ENCODE results near the gene AOX1. TPM values are rescaled to one million over a fixed set of nuclear protein-coding genes. Genes with fewer than 3 reads are reported as not detected.

AOX1 gene
- total and polyA plus RNA-seq, 10 of the 15 experiments (the other 5 are each of a cell fraction or from before 2014, with no cell fraction given), result 0.03 to 0.56 (median 0.19) TPM; not detected in 6

DNA sequence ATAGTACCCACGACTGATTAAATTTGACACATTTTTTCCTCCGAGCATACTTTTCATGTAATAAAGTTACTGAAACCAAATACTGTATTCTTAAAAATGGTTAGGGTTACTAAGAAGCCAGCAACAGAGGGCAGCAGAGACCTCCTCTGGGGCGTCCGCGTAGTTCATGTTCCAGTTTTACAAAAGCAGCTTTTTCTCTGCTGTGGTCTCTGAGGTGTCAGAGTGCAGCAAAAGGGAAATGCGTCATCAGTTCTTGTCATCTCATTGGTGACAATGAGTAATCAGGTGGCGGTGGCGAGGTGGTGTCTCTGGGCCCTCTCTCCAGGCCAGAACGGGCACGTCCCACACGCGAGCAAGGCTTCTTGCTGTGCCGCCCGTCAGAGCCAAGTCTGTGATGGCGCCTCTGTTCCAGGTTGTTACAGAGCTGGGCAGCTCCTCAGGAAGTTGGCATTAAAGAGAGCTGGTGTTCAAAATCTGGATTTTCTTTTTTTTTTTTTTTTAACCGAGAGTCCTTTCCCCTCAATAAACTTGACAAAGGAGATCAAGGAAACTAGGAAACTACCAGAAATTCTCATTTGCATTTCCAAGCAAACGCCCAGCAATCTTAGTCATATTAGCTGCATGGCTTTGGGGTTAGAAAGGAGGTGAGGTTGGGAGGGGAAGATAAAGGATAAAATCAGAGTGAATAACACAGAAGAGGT is 127.3 kb downstream of the AOX1 start (continued):
- TF ChIP-seq, protein P1, sequence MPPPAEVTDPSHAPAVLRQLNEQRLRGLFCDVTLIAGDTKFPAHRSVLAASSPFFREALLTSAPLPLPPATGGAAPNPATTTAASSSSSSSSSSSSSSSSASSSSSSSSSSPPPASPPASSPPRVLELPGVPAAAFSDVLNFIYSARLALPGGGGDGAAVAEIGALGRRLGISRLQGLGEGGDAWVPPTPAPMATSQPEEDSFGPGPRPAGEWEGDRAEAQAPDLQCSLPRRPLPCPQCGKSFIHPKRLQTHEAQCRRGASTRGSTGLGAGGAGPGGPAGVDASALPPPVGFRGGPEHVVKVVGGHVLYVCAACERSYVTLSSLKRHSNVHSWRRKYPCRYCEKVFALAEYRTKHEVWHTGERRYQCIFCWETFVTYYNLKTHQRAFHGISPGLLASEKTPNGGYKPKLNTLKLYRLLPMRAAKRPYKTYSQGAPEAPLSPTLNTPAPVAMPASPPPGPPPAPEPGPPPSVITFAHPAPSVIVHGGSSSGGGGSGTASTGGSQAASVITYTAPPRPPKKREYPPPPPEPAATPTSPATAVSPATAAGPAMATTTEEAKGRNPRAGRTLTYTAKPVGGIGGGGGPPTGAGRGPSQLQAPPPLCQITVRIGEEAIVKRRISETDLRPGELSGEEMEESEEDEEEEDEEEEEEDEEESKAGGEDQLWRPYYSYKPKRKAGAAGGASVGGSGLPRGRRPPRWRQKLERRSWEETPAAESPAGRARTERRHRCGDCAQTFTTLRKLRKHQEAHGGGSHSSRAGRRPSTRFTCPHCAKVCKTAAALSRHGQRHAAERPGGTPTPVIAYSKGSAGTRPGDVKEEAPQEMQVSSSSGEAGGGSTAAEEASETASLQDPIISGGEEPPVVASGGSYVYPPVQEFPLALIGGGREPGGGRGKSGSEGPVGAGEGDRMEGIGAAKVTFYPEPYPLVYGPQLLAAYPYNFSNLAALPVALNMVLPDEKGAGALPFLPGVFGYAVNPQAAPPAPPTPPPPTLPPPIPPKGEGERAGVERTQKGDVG (CRISPR knock-in tag; IDR thresholded peaks at IDR 0.05), result no peak
- TF ChIP-seq, protein P2, sequence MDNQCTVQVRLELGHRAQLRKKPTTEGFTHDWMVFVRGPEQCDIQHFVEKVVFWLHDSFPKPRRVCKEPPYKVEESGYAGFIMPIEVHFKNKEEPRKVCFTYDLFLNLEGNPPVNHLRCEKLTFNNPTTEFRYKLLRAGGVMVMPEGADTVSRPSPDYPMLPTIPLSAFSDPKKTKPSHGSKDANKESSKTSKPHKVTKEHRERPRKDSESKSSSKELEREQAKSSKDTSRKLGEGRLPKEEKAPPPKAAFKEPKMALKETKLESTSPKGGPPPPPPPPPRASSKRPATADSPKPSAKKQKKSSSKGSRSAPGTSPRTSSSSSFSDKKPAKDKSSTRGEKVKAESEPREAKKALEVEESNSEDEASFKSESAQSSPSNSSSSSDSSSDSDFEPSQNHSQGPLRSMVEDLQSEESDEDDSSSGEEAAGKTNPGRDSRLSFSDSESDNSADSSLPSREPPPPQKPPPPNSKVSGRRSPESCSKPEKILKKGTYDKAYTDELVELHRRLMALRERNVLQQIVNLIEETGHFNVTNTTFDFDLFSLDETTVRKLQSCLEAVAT (IDR thresholded peaks at IDR 0.05), result peak; percentile 73; the same call in 1 of the 2 replicates
- TF ChIP-seq SUPT20H (IDR thresholded peaks at IDR 0.05; ENCODE audit: borderline replicate concordance, control insufficient read depth, low read depth, low read length) (no peak), RELA (IDR thresholded peaks at IDR 0.05; ENCODE audit: borderline replicate concordance, partially characterized antibody) (peak; percentile 53), STAT3 (IDR thresholded peaks at IDR 0.05; ENCODE audit: low read depth, low read length) (no peak), CEBPB (IDR thresholded peaks at IDR 0.05; ENCODE audit: borderline replicate concordance in 1 of 2, low read depth in 2 of 2, low read length in 2 of 2) (no peak; a peak in 1 of 4 replicates), PML (IDR thresholded peaks at IDR 0.05; ENCODE audit: low read length) (peak; percentile 87), TBL1XR1 (IDR thresholded peaks at IDR 0.05; ENCODE audit: low read depth, low read length) (no peak), MYC (IDR thresholded peaks at IDR 0.05; ENCODE audit: insufficient read depth, insufficient read length, insufficient replicate concordance, low read length, severe bottlenecking) (no peak), SIX5 (IDR thresholded peaks at IDR 0.05; ENCODE audit: low read depth, low read length, severe bottlenecking) (no peak), BHLHE40 (IDR thresholded peaks at IDR 0.05; ENCODE audit: borderline replicate concordance in 1 of 2, low read depth in 2 of 2, low read length in 1 of 2) (peak; percentile 69 to 87; a peak in 3 of 4 replicates), ZNF217 (IDR thresholded peaks at IDR 0.05) (no peak), IKZF1 (conservative IDR thresholded peaks at IDR 0.05) (peak; percentile 59), EZH2 (IDR thresholded peaks at IDR 0.05; ENCODE audit: borderline replicate concordance, control insufficient read depth, low read depth, low read length) (no peak), NFIC (IDR thresholded peaks at IDR 0.05; ENCODE audit: low read depth, low read length) (peak; percentile 62; the same call in 1 of the 2 replicates), MTA2 (IDR thresholded peaks at IDR 0.05; ENCODE audit: low read depth) (peak; percentile 80), SPI1 (IDR thresholded peaks at IDR 0.05; ENCODE audit: borderline replicate concordance, insufficient read depth, low read depth, low read length) (no peak), MYB (IDR thresholded peaks at IDR 0.05; ENCODE audit: borderline replicate concordance, low read depth, low read length) (no peak), ZZZ3 (IDR thresholded peaks at IDR 0.05; ENCODE audit: control insufficient read depth, insufficient read length, low read depth) (no peak), IKZF2 (IDR thresholded peaks at IDR 0.05) (peak; percentile 49 to 73; a peak in 3 of 4 replicates), SREBF2 (IDR thresholded peaks at IDR 0.05; ENCODE audit: low read length) (no peak; the same call in 1 of the 2 replicates), HDAC2 (IDR thresholded peaks at IDR 0.05) (no peak), SMARCA5 (IDR thresholded peaks at IDR 0.05) (peak; percentile 79; the same call in 1 of the 2 replicates)
- TF ChIP-seq, protein P3, sequence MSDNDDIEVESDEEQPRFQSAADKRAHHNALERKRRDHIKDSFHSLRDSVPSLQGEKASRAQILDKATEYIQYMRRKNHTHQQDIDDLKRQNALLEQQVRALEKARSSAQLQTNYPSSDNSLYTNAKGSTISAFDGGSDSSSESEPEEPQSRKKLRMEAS (IDR thresholded peaks at IDR 0.05; ENCODE audit: low read depth, low read length), result peak; percentile 78
- TF ChIP-seq, protein P4, sequence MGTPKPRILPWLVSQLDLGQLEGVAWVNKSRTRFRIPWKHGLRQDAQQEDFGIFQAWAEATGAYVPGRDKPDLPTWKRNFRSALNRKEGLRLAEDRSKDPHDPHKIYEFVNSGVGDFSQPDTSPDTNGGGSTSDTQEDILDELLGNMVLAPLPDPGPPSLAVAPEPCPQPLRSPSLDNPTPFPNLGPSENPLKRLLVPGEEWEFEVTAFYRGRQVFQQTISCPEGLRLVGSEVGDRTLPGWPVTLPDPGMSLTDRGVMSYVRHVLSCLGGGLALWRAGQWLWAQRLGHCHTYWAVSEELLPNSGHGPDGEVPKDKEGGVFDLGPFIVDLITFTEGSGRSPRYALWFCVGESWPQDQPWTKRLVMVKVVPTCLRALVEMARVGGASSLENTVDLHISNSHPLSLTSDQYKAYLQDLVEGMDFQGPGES (IDR thresholded peaks at IDR 0.05), result 0 out of 2 replicates have a peak, but pooled peaks have one; percentile 30

All from GM12878 (cell line).